ENCODE data around the gene RAD51B.

GRCh38 chr14:68238976-68239375, 419.4 kb downstream of the RAD51B start:
- TF ChIP-seq CTCF (IDR thresholded peaks at IDR 0.05; ENCODE audit: low read length) (no peak), EZH2phosphoT487 (IDR thresholded peaks at IDR 0.05; ENCODE audit: low read length) (no peak), EZH2 (optimal IDR thresholded peaks at IDR 0.05; ENCODE audit: low read depth, low read length) (no peak)
